Stomach (tissue), 9 donors: ENCODE results near the gene TUBE1. TPM values are rescaled to one million over a fixed set of nuclear protein-coding genes. Genes with fewer than 3 reads are reported as not detected.

ENCODE experiments used
- DNase-seq, 2 donors: peaks; one replicate each; pipeline versions ENCODE4 v3.0.0 to v3.0.0-alpha.2; 2013 to 2019
- H3K27ac ChIP-seq, 5 donors: fragments of 200-600 bp in 4 of 5; sonication (generic) in 4 of 5; one replicate each; pipeline ENCODE4 v1.5.1; 2013 to 2019; ENCODE audit warnings: mild to moderate bottlenecking in 1 of 5, moderate library complexity in 1 of 5
- H3K27me3 ChIP-seq, 3 donors: fragments of 200-600 bp; sonication (generic); one replicate each; pipeline ENCODE4 v1.5.1; 2017 to 2019; ENCODE audit warnings: mixed run types in 1 of 3
- H3K36me3 ChIP-seq, 4 donors: fragments of 200-600 bp; sonication (generic); 1 replicate in 3 of 4; 2 replicates in 1 of 4; pipeline ENCODE4 v1.5.1; 2016 to 2019
- H3K4me1 ChIP-seq, 4 donors: fragments of 200-600 bp; sonication (generic); one replicate each; pipeline ENCODE4 v1.5.1; 2016 to 2019
- H3K4me3 ChIP-seq, 4 donors: fragments of 200-600 bp; sonication (generic) in 3 of 4; one replicate each; pipeline ENCODE4 v1.5.1; 2016 to 2019; ENCODE audit warnings: mild to moderate bottlenecking in 1 of 4
- H3K9me3 ChIP-seq, 4 donors: fragments of 200-600 bp; sonication (generic); one replicate each; pipeline ENCODE4 v1.5.1; 2016 to 2019
- CTCF ChIP-seq, 7 experiments: fragments of 450-650 bp in 4 of 7; fragments of 200-600 bp in 3 of 7; sonication (generic) in 3 of 7; IDR thresholded peaks; one replicate each; pipeline ENCODE4 v1.5.1; 2016 to 2019; ENCODE audit warnings: antibody characterized with exemption in 7 of 7, control low read depth in 2 of 7, mild to moderate bottlenecking in 1 of 7
- EP300 ChIP-seq: sonication (generic); formaldehyde crosslinking; IDR thresholded peaks from one replicate; pipeline ENCODE4 v1.6.1; 2017; ENCODE audit warnings: antibody characterized with exemption
- POLR2A ChIP-seq, 4 donors: fragments of 450-650 bp; IDR thresholded peaks; one replicate each; pipeline ENCODE4 v1.6.1; 2016; ENCODE audit warnings: antibody characterized with exemption in 4 of 4, control low read depth in 2 of 4, mild to moderate bottlenecking in 1 of 4, moderate library complexity in 1 of 4
- POLR2AphosphoS5 ChIP-seq, 3 donors: sonication (generic); formaldehyde crosslinking; IDR thresholded peaks; one replicate each; pipeline ENCODE4 v1.6.1; 2016; ENCODE audit warnings: antibody characterized with exemption in 3 of 3
- WGBS, 5 donors: extraction: QIAGEN DNeasy Blood & Tissue Kit in 3 of 5; methylation state at CpG; one replicate each; pipeline versions ENCODE4 v1.1.5 to v1.1.7; 2013 to 2018; 5-methylcytosine and 5-hydroxymethylcytosine counted together
- intact Hi-C: fragments of 100-400 bp; cut with DNase I; formaldehyde crosslinking; loops from one replicate; pipeline ENCODE4 v1.15.1; 2023; ENCODE audit warnings: low total_unique reads
- polyA plus RNA-seq, 3 donors: library from polyadenylated mRNA; stranded (reverse); fragments of 200-250 nt; gene quantifications; one replicate each; pipeline ENCODE4 v1.2.3, GENCODE V29; 2013
- total RNA-seq, 5 donors: library from RNA; depleted of rRNA; stranded (reverse); fragments of >200 nt; gene quantifications; one replicate each; pipeline versions ENCODE4 v1.1.0 to v1.2.3, GENCODE V29; 2014 to 2016
- donor health status: healthy with polysubstance abuse.
- donor health status: Bipolar disorder and iron deficiency.
- donor health status: healthy.

The TUBE1 gene
- total and polyA plus RNA-seq, 8 donors = 9.3 to 104 (median 22.1) TPM

- peaks cover 0 to 36% (median 19%) of the 10 kb centered on the region in 4 donors for H3K4me1 ChIP-seq
- H3K9me3 ChIP-seq = no peaks in the 10 kb centered on the region
- no peak overlapping the region for H3K27ac ChIP-seq
- H3K4me3 ChIP-seq = no peak overlapping the region
- intact Hi-C loops = loop anchor here (10.0 kb wide), 2 partner anchors 318 to 768 kb away; no protein-coding TSS in a partner anchor
- no peaks in the 10 kb centered on the region for H3K36me3 ChIP-seq
- DNase-seq = no peak
- TF ChIP-seq POLR2AphosphoS5 (IDR thresholded peaks at IDR 0.05) (no peak), EP300 (no peak), CTCF (IDR thresholded peaks at IDR 0.05) (no peak), POLR2A (IDR thresholded peaks at IDR 0.05) (no peak)
- no peaks in the 10 kb centered on the region for H3K27me3 ChIP-seq
- WGBS, 5 donors = 65 to 79% (median 74%) methylated on average over 6 of the region's 6 CpGs
Observed at GRCh38 chr6:112032728-112033127, 54.6 kb downstream of the TUBE1 start.

GRCh38 chr6:112031960-112032359 is 55.3 kb downstream of the TUBE1 start:
- no peak for TF ChIP-seq EP300
- WGBS, 5 donors = 89 to 95% (median 92%) methylated on average over 6 of the region's 6 CpGs
- intact Hi-C loops = loop anchor here (10.0 kb wide), 2 partner anchors 317 to 767 kb away; no protein-coding TSS in a partner anchor
- no peak for DNase-seq
- no peak overlapping the region for H3K27ac ChIP-seq
- peaks cover 0 to 34% (median 18%) of the 10 kb centered on the region in 4 donors for H3K4me1 ChIP-seq
- H3K27me3 ChIP-seq = no peaks in the 10 kb centered on the region
- H3K36me3 ChIP-seq = no peaks in the 10 kb centered on the region
- no peak overlapping the region for H3K4me3 ChIP-seq
- H3K9me3 ChIP-seq = no peaks in the 10 kb centered on the region

GRCh38 chr6:112030961-112031660 is 56.2 kb downstream of the TUBE1 start:
- peak in 1 of 2 donors; percentile 46 for DNase-seq
- no peaks in the 10 kb centered on the region for H3K9me3 ChIP-seq
- H3K27me3 ChIP-seq = no peaks in the 10 kb centered on the region
- no peaks in the 10 kb centered on the region for H3K36me3 ChIP-seq
- intact Hi-C loops = loop anchor here (10.0 kb wide), 2 partner anchors 316 to 766 kb away; no protein-coding TSS in a partner anchor
- H3K27ac ChIP-seq = peak overlapping the region in 3 of 5 donors; percentile 9 to 32 (median 21)
- peaks cover 0 to 34% (median 18%) of the 10 kb centered on the region in 4 donors for H3K4me1 ChIP-seq
- 19 to 44% (median 25%) methylated on average over 3 of the region's 3 CpGs for WGBS, 5 donors
- TF ChIP-seq POLR2A (IDR thresholded peaks at IDR 0.05) (no peak), POLR2AphosphoS5 (IDR thresholded peaks at IDR 0.05) (no peak), EP300 (no peak), CTCF (IDR thresholded peaks at IDR 0.05) (no peak)
- no peak overlapping the region for H3K4me3 ChIP-seq

- H3K4me3 ChIP-seq = no peak overlapping the region
- H3K4me1 ChIP-seq = peaks cover 0 to 34% (median 18%) of the 10 kb centered on the region in 4 donors
- TF ChIP-seq CTCF (IDR thresholded peaks at IDR 0.05) (no peak), POLR2AphosphoS5 (IDR thresholded peaks at IDR 0.05) (no peak), EP300 (no peak), POLR2A (IDR thresholded peaks at IDR 0.05) (no peak)
- no peaks in the 10 kb centered on the region for H3K27me3 ChIP-seq
- WGBS, 5 donors = 54 to 69% (median 63%) methylated on average over 7 of the region's 7 CpGs
- peak overlapping the region in 3 of 5 donors; percentile 9 to 32 (median 21) for H3K27ac ChIP-seq
- H3K36me3 ChIP-seq = no peaks in the 10 kb centered on the region
- no peaks in the 10 kb centered on the region for H3K9me3 ChIP-seq
- intact Hi-C loops = loop anchor here (10.0 kb wide), 2 partner anchors 316 to 766 kb away; no protein-coding TSS in a partner anchor
- DNase-seq = peak in 1 of 2 donors; percentile 67
Observed at GRCh38 chr6:112030206-112030960, 56.9 kb downstream of the TUBE1 start.
